ENCODE results near the gene ANKRD36B.
"Not testable (repeated sequence)": the region's sequence is repeated elsewhere in the genome, so short reads cannot be mapped to it uniquely, and the experiment has no call there.

ANKRD36B gene

DNA sequence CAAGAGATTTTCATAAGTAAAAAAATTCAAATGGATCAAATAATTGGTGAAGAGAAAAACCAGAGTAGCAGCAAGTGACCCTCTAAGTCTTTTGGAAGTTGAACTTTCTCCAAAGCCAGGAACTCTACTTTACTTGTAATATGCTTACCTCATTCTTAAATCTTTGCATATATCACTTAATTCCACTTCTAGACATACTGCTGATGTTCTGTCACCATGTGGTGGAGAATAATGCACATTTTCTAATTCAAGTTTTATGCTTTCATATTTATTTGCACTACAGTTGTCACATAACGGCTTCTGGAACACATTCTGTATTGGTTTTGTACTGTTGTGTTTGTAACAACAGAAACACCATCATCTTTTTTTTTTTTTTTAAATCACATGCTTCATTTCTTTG, 65.9 kb downstream of the ANKRD36B start:
- H3K27me3 ChIP-seq (ENCODE audit: insufficient read depth, low read length); H4K91ac ChIP-seq (ENCODE audit: low read depth, low read length); H2AFZ ChIP-seq (ENCODE audit: insufficient read depth, low read length, poor library complexity); H3K27ac ChIP-seq (ENCODE audit: low read depth, low read length); H2BK5ac ChIP-seq (ENCODE audit: low read depth, low read length, poor library complexity); H3K4me2 ChIP-seq (ENCODE audit: low read length); H3K9ac ChIP-seq (ENCODE audit: low read length); H4K8ac ChIP-seq (ENCODE audit: low read depth, low read length); H3K79me1 ChIP-seq (ENCODE audit: low read length); H3K4me1 ChIP-seq (ENCODE audit: control insufficient read depth in 1 of 2, insufficient read depth in 2 of 2, low read length in 2 of 2); H3K79me2 ChIP-seq (ENCODE audit: control insufficient read depth, insufficient read depth, low read length, poor library complexity); H4K12ac ChIP-seq (ENCODE audit: low read depth, low read length); H2BK120ac ChIP-seq (ENCODE audit: insufficient read depth, low read length, poor library complexity); H2AK5ac ChIP-seq (ENCODE audit: low read length); H3K4me3 ChIP-seq (ENCODE audit: low read depth, low read length); H2BK12ac ChIP-seq (ENCODE audit: low read length); H3K9me3 ChIP-seq (ENCODE audit: insufficient read depth, low read depth, low read length); H3K14ac ChIP-seq (ENCODE audit: low read length); H3K4ac ChIP-seq (ENCODE audit: low read depth, low read length); H3K36me3 ChIP-seq (ENCODE audit: control insufficient read depth in 1 of 2, insufficient read depth in 2 of 2, low read length in 2 of 2); H3K18ac ChIP-seq (ENCODE audit: low read length); DNase-seq; H3K23ac ChIP-seq (ENCODE audit: low read length): not testable (repeated sequence)
- WGBS (ENCODE audit: extremely low coverage, insufficient coverage, insufficient read length): no CpG with 5 or more reads among the region's 1 CpG

DNA sequence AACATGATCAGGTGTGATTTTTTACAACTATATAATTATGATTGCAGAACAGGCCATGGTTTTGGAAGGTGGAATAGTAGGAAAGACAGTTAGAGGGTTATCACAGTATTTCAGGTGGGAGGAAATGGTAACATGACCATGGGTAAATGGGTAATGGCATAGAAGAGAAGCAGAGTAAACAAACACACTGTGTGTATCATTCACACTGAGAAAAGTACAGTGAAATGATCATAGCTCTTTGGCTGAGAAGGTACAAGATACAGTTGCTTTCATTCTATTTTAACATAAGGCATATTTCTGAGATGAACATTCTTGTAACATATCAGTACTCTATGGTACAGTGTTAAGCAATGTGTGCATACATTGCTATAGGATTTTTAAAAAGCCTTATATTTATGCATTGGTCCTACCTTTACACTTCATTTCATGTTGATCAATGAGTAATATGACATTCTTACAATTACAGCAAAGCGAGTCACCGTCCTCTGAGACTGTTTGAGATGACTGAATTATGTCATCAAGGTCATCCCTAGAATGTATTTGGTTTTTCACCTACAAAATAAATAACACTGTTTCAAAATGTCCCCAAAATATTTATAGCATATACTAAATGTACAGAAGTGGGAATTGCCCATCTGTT, 66.6 kb downstream of the ANKRD36B start:
- H4K91ac ChIP-seq (ENCODE audit: low read depth, low read length): not testable (repeated sequence)

DNA sequence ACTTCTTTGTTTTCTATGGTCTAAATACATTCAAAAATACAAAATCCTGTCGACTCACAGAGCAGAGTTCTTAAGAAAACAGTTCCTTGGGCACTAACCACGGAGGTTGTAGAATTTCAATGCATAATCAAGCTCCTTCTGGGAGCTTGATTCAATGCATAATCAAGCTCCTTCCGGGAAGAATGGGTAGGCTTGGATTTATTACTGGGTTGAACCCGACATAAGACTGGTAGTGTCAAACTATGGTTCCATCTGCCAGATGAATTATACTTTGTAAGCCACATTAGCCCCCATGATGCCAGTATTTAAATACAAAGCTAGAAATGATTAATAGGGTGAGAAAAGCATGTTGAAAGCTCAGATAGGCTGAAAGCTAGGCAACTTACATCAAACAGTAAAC, 94.0 kb downstream of the ANKRD36B start:
- H3K18ac ChIP-seq (ENCODE audit: low read length); H2AFZ ChIP-seq (ENCODE audit: insufficient read depth, low read length, poor library complexity); H4K91ac ChIP-seq (ENCODE audit: low read depth, low read length); H3K79me1 ChIP-seq (ENCODE audit: low read length); H3K4me3 ChIP-seq (ENCODE audit: low read depth, low read length); H3K4ac ChIP-seq (ENCODE audit: low read depth, low read length); H3K4me1 ChIP-seq (ENCODE audit: control insufficient read depth in 1 of 2, insufficient read depth in 2 of 2, low read length in 2 of 2); H3K9me3 ChIP-seq (ENCODE audit: insufficient read depth, low read depth, low read length); H3K27ac ChIP-seq (ENCODE audit: low read depth, low read length); H3K27me3 ChIP-seq (ENCODE audit: insufficient read depth, low read length); H3K79me2 ChIP-seq (ENCODE audit: control insufficient read depth, insufficient read depth, low read length, poor library complexity); H3K14ac ChIP-seq (ENCODE audit: low read length); H4K8ac ChIP-seq (ENCODE audit: low read depth, low read length); H4K12ac ChIP-seq (ENCODE audit: low read depth, low read length); H3K9ac ChIP-seq (ENCODE audit: low read length); H3K36me3 ChIP-seq (ENCODE audit: control insufficient read depth in 1 of 2, insufficient read depth in 2 of 2, low read length in 2 of 2); H2BK120ac ChIP-seq (ENCODE audit: insufficient read depth, low read length, poor library complexity); DNase-seq; H3K4me2 ChIP-seq (ENCODE audit: low read length); H2BK5ac ChIP-seq (ENCODE audit: low read depth, low read length, poor library complexity); H2BK12ac ChIP-seq (ENCODE audit: low read length); H3K23ac ChIP-seq (ENCODE audit: low read length); H2AK5ac ChIP-seq (ENCODE audit: low read length): not testable (repeated sequence)
- no CpG with 5 or more reads among the region's 4 CpGs for WGBS (ENCODE audit: extremely low coverage, insufficient coverage, insufficient read length)

More for the DNA sequence above, 66.6 kb downstream of the ANKRD36B start:
- H3K36me3 ChIP-seq (ENCODE audit: control insufficient read depth in 1 of 2, insufficient read depth in 2 of 2, low read length in 2 of 2); H3K4me1 ChIP-seq (ENCODE audit: control insufficient read depth in 1 of 2, insufficient read depth in 2 of 2, low read length in 2 of 2); H2BK120ac ChIP-seq (ENCODE audit: insufficient read depth, low read length, poor library complexity); H2BK12ac ChIP-seq (ENCODE audit: low read length); H2BK5ac ChIP-seq (ENCODE audit: low read depth, low read length, poor library complexity); H3K4me3 ChIP-seq (ENCODE audit: low read depth, low read length); H3K79me2 ChIP-seq (ENCODE audit: control insufficient read depth, insufficient read depth, low read length, poor library complexity); H3K9me3 ChIP-seq (ENCODE audit: insufficient read depth, low read depth, low read length); H2AK5ac ChIP-seq (ENCODE audit: low read length); H4K8ac ChIP-seq (ENCODE audit: low read depth, low read length); H3K23ac ChIP-seq (ENCODE audit: low read length); H3K9ac ChIP-seq (ENCODE audit: low read length); H3K4ac ChIP-seq (ENCODE audit: low read depth, low read length); H4K12ac ChIP-seq (ENCODE audit: low read depth, low read length); DNase-seq; H3K27me3 ChIP-seq (ENCODE audit: insufficient read depth, low read length); H3K79me1 ChIP-seq (ENCODE audit: low read length); H3K4me2 ChIP-seq (ENCODE audit: low read length); H3K18ac ChIP-seq (ENCODE audit: low read length); H3K14ac ChIP-seq (ENCODE audit: low read length); H2AFZ ChIP-seq (ENCODE audit: insufficient read depth, low read length, poor library complexity); H3K27ac ChIP-seq (ENCODE audit: low read depth, low read length): not testable (repeated sequence)
- WGBS (ENCODE audit: extremely low coverage, insufficient coverage, insufficient read length): no CpG with 5 or more reads among the region's 2 CpGs

DNA sequence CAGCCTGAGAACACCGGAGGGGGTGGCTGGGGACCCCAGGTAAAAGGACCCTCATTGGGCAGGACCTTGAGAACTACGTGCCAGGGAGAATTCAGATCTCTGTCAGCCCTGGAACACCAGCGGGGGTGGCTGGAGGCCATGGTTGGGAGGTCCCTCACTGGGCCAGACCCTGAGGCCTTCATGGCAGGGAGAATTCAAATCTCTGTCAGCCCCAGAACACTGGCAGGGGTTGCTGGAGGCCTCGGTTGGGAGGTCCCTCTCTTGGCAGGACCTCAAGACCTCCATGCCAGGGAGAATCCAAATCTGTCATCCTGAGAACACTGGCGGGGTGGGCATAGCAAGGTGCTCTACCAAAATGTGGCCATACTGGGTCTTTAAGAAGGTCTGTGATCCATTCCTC, 99.5 kb downstream of the ANKRD36B start:
- not testable (repeated sequence) for H3K4me1 ChIP-seq (ENCODE audit: control insufficient read depth in 1 of 2, insufficient read depth in 2 of 2, low read length in 2 of 2); H2BK5ac ChIP-seq (ENCODE audit: low read depth, low read length, poor library complexity); H3K4me2 ChIP-seq (ENCODE audit: low read length); H4K8ac ChIP-seq (ENCODE audit: low read depth, low read length); H4K91ac ChIP-seq (ENCODE audit: low read depth, low read length); H3K4ac ChIP-seq (ENCODE audit: low read depth, low read length); H3K27ac ChIP-seq (ENCODE audit: low read depth, low read length); H3K9me3 ChIP-seq (ENCODE audit: insufficient read depth, low read depth, low read length); H3K79me2 ChIP-seq (ENCODE audit: control insufficient read depth, insufficient read depth, low read length, poor library complexity); H3K14ac ChIP-seq (ENCODE audit: low read length); H3K36me3 ChIP-seq (ENCODE audit: control insufficient read depth in 1 of 2, insufficient read depth in 2 of 2, low read length in 2 of 2); H3K18ac ChIP-seq (ENCODE audit: low read length); H3K79me1 ChIP-seq (ENCODE audit: low read length); H2AFZ ChIP-seq (ENCODE audit: insufficient read depth, low read length, poor library complexity); H4K12ac ChIP-seq (ENCODE audit: low read depth, low read length); H2BK12ac ChIP-seq (ENCODE audit: low read length); H2AK5ac ChIP-seq (ENCODE audit: low read length); H3K23ac ChIP-seq (ENCODE audit: low read length); H3K9ac ChIP-seq (ENCODE audit: low read length); H3K27me3 ChIP-seq (ENCODE audit: insufficient read depth, low read length); H2BK120ac ChIP-seq (ENCODE audit: insufficient read depth, low read length, poor library complexity); H3K4me3 ChIP-seq (ENCODE audit: low read depth, low read length)
- peak in 1 of 2 donors; percentile 0 for DNase-seq
- no CpG with 5 or more reads among the region's 5 CpGs for WGBS (ENCODE audit: extremely low coverage, insufficient coverage, insufficient read length)
